OCI-LY3 (cell line): ENCODE results near the gene TP53AIP1.

Experiments
- H2AFZ ChIP-seq: fragments of 200-600, 300-600 bp; shearing (Covaris generic); 2 replicates; pipeline ENCODE4 v1.6.0; 2014; ENCODE audit warnings: antibody characterized with exemption, low read depth, low read length
- H3K27ac ChIP-seq: fragments of 200-600, 300-600 bp; sonication (generic); 2 replicates; pipeline ENCODE4 v1.5.1; 2014; ENCODE audit warnings: mild to moderate bottlenecking, low read length, moderate library complexity, mixed read lengths
- H3K27me3 ChIP-seq: fragments of 200-600, 300-600 bp; sonication (generic); 2 replicates; pipeline ENCODE4 v1.6.1; 2014; ENCODE audit warnings: low read depth, low read length, mixed read lengths
- H3K36me3 ChIP-seq: fragments of 200-600, 300-600 bp; sonication (generic); replicated peaks from 2 replicates; pipeline ENCODE3; 2014; ENCODE audit warnings: low read depth, low read length, mixed read lengths
- H3K4me1 ChIP-seq: fragments of 300-600, 200-600 bp; sonication (generic); 2 replicates; pipeline ENCODE4 v1.6.1; 2014; ENCODE audit warnings: low read length, mixed read lengths
- H3K4me2 ChIP-seq: fragments of 200-600, 300-600 bp; sonication (generic); 2 replicates; pipeline ENCODE4 v1.6.1; 2014; ENCODE audit warnings: low read length, mixed read lengths
- H3K4me3 ChIP-seq: fragments of 300-600, 200-600 bp; sonication (generic); 2 replicates; pipeline ENCODE4 v1.5.1; 2014; ENCODE audit warnings: antibody characterized with exemption, mild to moderate bottlenecking, low read length, moderate library complexity
- H3K79me2 ChIP-seq: fragments of 300-600, 200-600 bp; shearing (Covaris generic); 2 replicates; pipeline ENCODE4 v1.6.1; 2014; ENCODE audit warnings: mild to moderate bottlenecking, low read length, mixed read lengths
- H3K9ac ChIP-seq: fragments of 300-600, 200-600 bp; shearing (Covaris generic); 2 replicates; pipeline ENCODE4 v1.6.0; 2014; ENCODE audit warnings: mild to moderate bottlenecking, low read length, moderate library complexity
- H3K9me3 ChIP-seq: fragments of 200-600, 300-600 bp; shearing (Covaris generic); 2 replicates; pipeline ENCODE4 v1.6.1; 2014; ENCODE audit warnings: low read length, mixed read lengths; ENCODE audit not compliant: insufficient read depth
- H4K20me1 ChIP-seq: fragments of 200-600, 300-600 bp; sonication (generic); 2 replicates; pipeline ENCODE4 v1.6.1; 2016; ENCODE audit warnings: low read length, mixed read lengths; ENCODE audit not compliant: insufficient read depth
- CTCF ChIP-seq: fragments of 200-600, 300-600 bp; sonication (generic); IDR thresholded peaks from 2 replicates; pipeline ENCODE4 v1.5.1; 2014; ENCODE audit warnings: antibody characterized with exemption, low read length, low read depth
- EZH2phosphoT487 ChIP-seq: fragments of 200-600 bp; shearing (Covaris generic); IDR thresholded peaks from 2 replicates; pipeline ENCODE4 v1.6.1; 2018; ENCODE audit warnings: antibody characterized with exemption, mixed run types, low read depth

TP53AIP1 gene

DNA sequence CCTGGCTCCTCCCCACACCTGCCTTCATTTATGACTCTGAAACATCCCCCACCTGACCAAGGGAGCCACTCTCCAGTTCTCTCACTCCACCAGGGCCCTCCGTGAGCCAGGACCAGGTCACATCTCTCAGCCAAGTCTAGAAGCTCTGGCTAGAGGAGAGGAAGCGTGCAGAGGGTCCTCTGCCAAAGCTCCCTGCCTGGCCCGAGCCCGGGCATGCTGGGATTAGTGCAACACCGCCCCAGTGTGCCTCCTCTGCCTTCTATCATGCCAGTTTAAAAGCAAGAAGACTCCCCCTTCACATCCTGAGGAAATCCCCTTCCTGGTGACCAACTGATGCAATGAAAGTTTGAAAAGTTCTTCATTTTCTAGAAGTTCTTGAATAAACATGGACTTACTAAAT, 23.5 kb downstream of the TP53AIP1 start:
- H3K4me1 ChIP-seq: peaks cover 38% of the 10 kb centered on the region
- H3K9ac ChIP-seq: peak overlapping the region; percentile 19; the same call in 1 of the 2 replicates
- peak overlapping the region; percentile 81; the same call in 1 of the 2 replicates for H2AFZ ChIP-seq
- TF ChIP-seq CTCF: no peak
- no peak for TF ChIP-seq EZH2phosphoT487
- H3K9me3 ChIP-seq: no peaks in the 10 kb centered on the region
- peak overlapping the region; percentile 25; the same call in 1 of the 2 replicates for H3K27ac ChIP-seq
- peak overlapping the region; percentile 71 for H3K4me2 ChIP-seq
- H3K36me3 ChIP-seq: no peaks in the 10 kb centered on the region
- H3K79me2 ChIP-seq: no peaks in the 10 kb centered on the region
- no peaks in the 10 kb centered on the region for H3K27me3 ChIP-seq
- peak overlapping the region; percentile 22 for H3K4me3 ChIP-seq
- H4K20me1 ChIP-seq: no peaks in the 10 kb centered on the region

GRCh38 chr11:128917144-128917724, 25.4 kb downstream of the TP53AIP1 start:
- no peaks in the 10 kb centered on the region for H3K79me2 ChIP-seq
- no peaks in the 10 kb centered on the region for H3K36me3 ChIP-seq
- H3K4me1 ChIP-seq: peaks cover 38% of the 10 kb centered on the region
- H3K27me3 ChIP-seq: 0 out of 2 replicates have a peak, but pooled peaks cover 4% of the 10 kb centered on the region
- H3K9me3 ChIP-seq: no peaks in the 10 kb centered on the region
- no peak overlapping the region for H3K4me3 ChIP-seq
- H4K20me1 ChIP-seq: no peaks in the 10 kb centered on the region
- TF ChIP-seq EZH2phosphoT487 (no peak), CTCF (no peak)
- H3K4me2 ChIP-seq: peak overlapping the region; percentile 46
- H3K27ac ChIP-seq: peak overlapping the region; percentile 52
- H2AFZ ChIP-seq: no peak overlapping the region
- H3K9ac ChIP-seq: peak overlapping the region; percentile 12; the same call in 1 of the 2 replicates

- Histone ChIP-seq H3K9ac (peak overlapping the region; percentile 12; the same call in 1 of the 2 replicates), H3K4me3 (no peak overlapping the region), H3K4me1 (peaks cover 38% of the 10 kb centered on the region), H3K79me2 (no peaks in the 10 kb centered on the region), H3K27ac (peak overlapping the region; percentile 52; the same call in 1 of the 2 replicates), H3K36me3 (no peaks in the 10 kb centered on the region), H2AFZ (no peak overlapping the region), H4K20me1 (no peaks in the 10 kb centered on the region), H3K4me2 (peak overlapping the region; percentile 46; the same call in 1 of the 2 replicates), H3K27me3 (0 out of 2 replicates have a peak, but pooled peaks cover 4% of the 10 kb centered on the region), H3K9me3 (no peaks in the 10 kb centered on the region)
- TF ChIP-seq EZH2phosphoT487 (no peak), CTCF (no peak)
Measured at GRCh38 chr11:128916681-128917080, 26.0 kb downstream of the TP53AIP1 start.

GRCh38 chr11:128916037-128916572, 26.6 kb downstream of the TP53AIP1 start:
- Histone ChIP-seq H4K20me1 (no peaks in the 10 kb centered on the region), H3K27ac (no peak overlapping the region), H3K4me2 (no peak overlapping the region), H3K4me3 (no peak overlapping the region), H2AFZ (no peak overlapping the region), H3K36me3 (no peaks in the 10 kb centered on the region), H3K27me3 (0 out of 2 replicates have a peak, but pooled peaks cover 4% of the 10 kb centered on the region), H3K4me1 (peaks cover 38% of the 10 kb centered on the region), H3K9ac (no peak overlapping the region), H3K79me2 (no peaks in the 10 kb centered on the region), H3K9me3 (no peaks in the 10 kb centered on the region)
- TF ChIP-seq EZH2phosphoT487: no peak
- TF ChIP-seq CTCF: no peak
